HEK293 (cell line): ENCODE data around the gene NOLC1.

Source experiments
- GLIS1 ChIP-seq: fragments of 450-650 bp; formaldehyde crosslinking; IDR thresholded peaks from 2 replicates; pipeline ENCODE4 v1.5.1; 2016; ENCODE audit warnings: missing biosample characterization, missing genetic modification characterization
- GLIS2 ChIP-seq: fragments of 450-650 bp; formaldehyde crosslinking; IDR thresholded peaks from 2 replicates; pipeline ENCODE4 v1.5.1; 2016; ENCODE audit warnings: missing biosample characterization, missing genetic modification characterization
- KLF10 ChIP-seq: fragments of 450-650 bp; IDR thresholded peaks from 2 replicates; pipeline ENCODE4 v1.5.1; 2018; ENCODE audit warnings: missing biosample characterization, mild to moderate bottlenecking, missing genetic modification characterization
- SP7 ChIP-seq: fragments of 450-650 bp; formaldehyde crosslinking; IDR thresholded peaks from 2 replicates; pipeline ENCODE4 v1.5.1; 2016; ENCODE audit warnings: missing biosample characterization, missing genetic modification characterization
- TCF7L2 ChIP-seq: IDR thresholded peaks from 2 replicates; pipeline ENCODE4 v1.6.1; 2011; ENCODE audit warnings: low read depth, mild to moderate bottlenecking, inconsistent platforms, low read length, moderate library complexity, borderline replicate concordance
- ZBTB17 ChIP-seq: fragments of 450-650 bp; formaldehyde crosslinking; IDR thresholded peaks from 2 replicates; pipeline ENCODE4 v1.5.1; 2016; ENCODE audit warnings: missing biosample characterization, missing genetic modification characterization
- ZEB2 ChIP-seq: fragments of 450-650 bp; formaldehyde crosslinking; IDR thresholded peaks from 2 replicates; pipeline ENCODE4 v1.5.1; 2016; ENCODE audit warnings: missing biosample characterization, missing genetic modification characterization
- ZNF23 ChIP-seq: fragments of 450-650 bp; formaldehyde crosslinking; IDR thresholded peaks from 2 replicates; pipeline ENCODE4 v1.5.1; 2016; ENCODE audit warnings: missing biosample characterization, missing genetic modification characterization, borderline replicate concordance
- ZNF510 ChIP-seq: fragments of 450-650 bp; formaldehyde crosslinking; IDR thresholded peaks from 2 replicates; pipeline ENCODE4 v1.5.1; 2018; ENCODE audit warnings: mild to moderate bottlenecking, missing genetic modification characterization, missing biosample characterization; ENCODE audit not compliant: insufficient replicate concordance
- ZNF529 ChIP-seq: fragments of 450-650 bp; formaldehyde crosslinking; IDR thresholded peaks from 2 replicates; pipeline ENCODE4 v1.5.1; 2017; ENCODE audit warnings: missing genetic modification characterization, missing biosample characterization; ENCODE audit not compliant: insufficient replicate concordance
- ZNF571 ChIP-seq: fragments of 450-650 bp; formaldehyde crosslinking; IDR thresholded peaks from 2 replicates; pipeline ENCODE4 v1.5.0; 2017; ENCODE audit warnings: missing biosample characterization, missing genetic modification characterization
- ZNF585B ChIP-seq: fragments of 450-650 bp; formaldehyde crosslinking; IDR thresholded peaks from 2 replicates; pipeline ENCODE4 v1.5.1; 2016; ENCODE audit warnings: missing biosample characterization, missing genetic modification characterization
- ZNF621 ChIP-seq: fragments of 450-650 bp; formaldehyde crosslinking; IDR thresholded peaks from 2 replicates; pipeline ENCODE4 v1.5.1; 2017; ENCODE audit warnings: missing biosample characterization, missing genetic modification characterization
- ZNF677 ChIP-seq: fragments of 450-650 bp; IDR thresholded peaks from 2 replicates; pipeline ENCODE4 v1.5.0; 2018; ENCODE audit warnings: missing biosample characterization, mild to moderate bottlenecking, missing genetic modification characterization, moderate library complexity
- ZNF701 ChIP-seq: fragments of 450-650 bp; formaldehyde crosslinking; IDR thresholded peaks from 2 replicates; pipeline ENCODE4 v1.5.1; 2016; ENCODE audit warnings: missing biosample characterization, missing genetic modification characterization
- ZNF777 ChIP-seq: fragments of 450-650 bp; formaldehyde crosslinking; IDR thresholded peaks from 2 replicates; pipeline ENCODE4 v1.5.1; 2017; ENCODE audit warnings: missing biosample characterization, missing genetic modification characterization, borderline replicate concordance
- ZNF830 ChIP-seq: fragments of 450-650 bp; IDR thresholded peaks from 2 replicates; pipeline ENCODE4 v1.5.0; 2018; ENCODE audit warnings: missing biosample characterization, missing genetic modification characterization, low read depth, mild to moderate bottlenecking, moderate library complexity
- ZSCAN18 ChIP-seq: fragments of 450-650 bp; formaldehyde crosslinking; IDR thresholded peaks from 2 replicates; pipeline ENCODE4 v1.5.1; 2016; ENCODE audit warnings: missing biosample characterization, missing genetic modification characterization
- ZSCAN23 ChIP-seq: fragments of 450-650 bp; formaldehyde crosslinking; IDR thresholded peaks from 2 replicates; pipeline ENCODE4 v1.5.1; 2016; ENCODE audit warnings: missing biosample characterization, missing genetic modification characterization
- ZSCAN30 ChIP-seq: fragments of 450-650 bp; IDR thresholded peaks from 2 replicates; pipeline ENCODE4 v1.5.1; 2018; ENCODE audit warnings: missing biosample characterization, mild to moderate bottlenecking, missing genetic modification characterization, moderate library complexity
- ZSCAN5A ChIP-seq: fragments of 450-650 bp; formaldehyde crosslinking; IDR thresholded peaks from 2 replicates; pipeline ENCODE4 v1.5.1; 2016; ENCODE audit warnings: missing biosample characterization, missing genetic modification characterization
- TF ChIP-seq, protein P1 (sequence below): fragments of 450-650 bp; formaldehyde crosslinking; IDR thresholded peaks from 2 replicates; pipeline ENCODE4 v1.5.1; 2016; ENCODE audit warnings: missing biosample characterization, missing genetic modification characterization
- TF ChIP-seq, protein P2 (sequence below): fragments of 450-650 bp; formaldehyde crosslinking; IDR thresholded peaks from 2 replicates; pipeline ENCODE4 v1.5.1; 2017; ENCODE audit warnings: missing biosample characterization, missing genetic modification characterization
- TF ChIP-seq, protein P3 (sequence below): fragments of 450-650 bp; formaldehyde crosslinking; IDR thresholded peaks from 2 replicates; pipeline ENCODE4 v1.5.1; 2016; ENCODE audit warnings: missing biosample characterization, missing genetic modification characterization
- TF ChIP-seq, protein P4 (sequence below): fragments of 450-650 bp; formaldehyde crosslinking; IDR thresholded peaks from 2 replicates; pipeline ENCODE4 v1.5.1; 2016; ENCODE audit warnings: missing biosample characterization, missing genetic modification characterization
- TF ChIP-seq, protein P5 (sequence below): fragments of 450-650 bp; formaldehyde crosslinking; IDR thresholded peaks from 2 replicates; pipeline ENCODE4 v1.5.1; 2016; ENCODE audit warnings: missing biosample characterization, missing genetic modification characterization

Gene NOLC1

DNA sequence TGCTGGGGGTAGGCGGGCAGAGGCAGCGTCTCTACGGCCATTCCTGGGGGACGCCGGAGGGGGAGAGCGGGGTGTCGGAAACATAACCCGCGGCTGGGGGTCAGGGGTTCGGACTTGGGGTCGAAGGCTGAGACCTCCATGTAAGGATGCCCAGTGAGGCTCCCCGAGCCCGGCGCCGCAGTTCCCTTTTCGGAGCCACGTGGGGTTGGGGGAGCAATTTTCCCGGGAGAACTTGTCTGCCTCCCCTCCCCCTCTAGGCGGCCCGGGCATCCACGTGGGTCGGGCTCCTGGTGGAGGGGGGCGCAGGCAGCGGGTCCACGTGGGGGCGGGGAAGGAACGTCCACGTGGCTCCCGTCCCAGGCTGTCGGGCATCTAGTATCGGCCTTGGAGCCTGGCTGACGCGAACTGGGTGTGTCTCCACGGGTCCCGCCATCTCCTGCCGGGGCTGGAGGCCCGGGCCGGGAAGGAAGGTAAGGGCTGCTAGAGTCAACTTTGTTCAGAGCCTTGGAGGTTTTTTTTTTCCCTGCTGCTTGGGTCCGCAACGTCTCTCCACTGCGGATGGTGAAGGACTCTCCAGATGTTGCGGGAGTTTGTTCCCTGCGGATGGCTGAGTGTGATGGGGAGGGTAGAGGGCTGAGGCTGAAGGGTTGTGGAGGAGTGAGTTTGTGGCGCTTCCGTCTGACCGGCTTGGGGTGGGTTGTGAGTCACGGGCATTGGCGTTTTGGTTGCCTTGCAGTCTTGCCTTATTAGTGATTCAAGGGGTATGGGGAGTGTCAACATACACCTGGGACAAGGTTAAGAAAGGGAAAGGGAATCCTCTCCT is 18.6 kb upstream of the NOLC1 start (continued):
- TF ChIP-seq ZEB2 (tag by site-specific recombination) (no peak; the same call in 1 of the 2 replicates), ZNF677 (tag by site-specific recombination) (no peak), ZNF830 (no peak), ZNF510 (no peak), ZSCAN23 (tag by site-specific recombination) (no peak), ZNF621 (tag by site-specific recombination) (no peak), ZSCAN18 (tag by site-specific recombination) (0 out of 2 replicates have a peak, but pooled peaks have one; percentile 28), ZSCAN30 (tag by site-specific recombination) (peak; percentile 78), SP7 (tag by site-specific recombination) (peak; percentile 50; the same call in 1 of the 2 replicates), ZNF529 (tag by site-specific recombination) (no peak), ZNF777 (tag by site-specific recombination) (no peak), ZNF571 (no peak), ZNF23 (no peak), ZNF701 (tag by site-specific recombination) (no peak), ZSCAN5A (tag by site-specific recombination) (no peak), ZNF585B (no peak), ZBTB17 (tag by site-specific recombination) (peak; percentile 93), GLIS1 (peak; percentile 72), KLF10 (tag by site-specific recombination) (peak; percentile 87; the same call in 1 of the 2 replicates), GLIS2 (tag by site-specific recombination) (peak; percentile 92), TCF7L2 (no peak)
- TF ChIP-seq, protein P1, sequence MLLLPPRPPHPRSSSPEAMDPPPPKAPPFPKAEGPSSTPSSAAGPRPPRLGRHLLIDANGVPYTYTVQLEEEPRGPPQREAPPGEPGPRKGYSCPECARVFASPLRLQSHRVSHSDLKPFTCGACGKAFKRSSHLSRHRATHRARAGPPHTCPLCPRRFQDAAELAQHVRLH (tag by site-specific recombination) = peak; percentile 41; the same call in 1 of the 2 replicates
- TF ChIP-seq, protein P2, sequence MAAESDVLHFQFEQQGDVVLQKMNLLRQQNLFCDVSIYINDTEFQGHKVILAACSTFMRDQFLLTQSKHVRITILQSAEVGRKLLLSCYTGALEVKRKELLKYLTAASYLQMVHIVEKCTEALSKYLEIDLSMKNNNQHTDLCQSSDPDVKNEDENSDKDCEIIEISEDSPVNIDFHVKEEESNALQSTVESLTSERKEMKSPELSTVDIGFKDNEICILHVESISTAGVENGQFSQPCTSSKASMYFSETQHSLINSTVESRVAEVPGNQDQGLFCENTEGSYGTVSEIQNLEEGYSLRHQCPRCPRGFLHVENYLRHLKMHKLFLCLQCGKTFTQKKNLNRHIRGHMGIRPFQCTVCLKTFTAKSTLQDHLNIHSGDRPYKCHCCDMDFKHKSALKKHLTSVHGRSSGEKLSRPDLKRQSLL = 0 out of 2 replicates have a peak, but pooled peaks have one; percentile 4
- TF ChIP-seq, protein P3, sequence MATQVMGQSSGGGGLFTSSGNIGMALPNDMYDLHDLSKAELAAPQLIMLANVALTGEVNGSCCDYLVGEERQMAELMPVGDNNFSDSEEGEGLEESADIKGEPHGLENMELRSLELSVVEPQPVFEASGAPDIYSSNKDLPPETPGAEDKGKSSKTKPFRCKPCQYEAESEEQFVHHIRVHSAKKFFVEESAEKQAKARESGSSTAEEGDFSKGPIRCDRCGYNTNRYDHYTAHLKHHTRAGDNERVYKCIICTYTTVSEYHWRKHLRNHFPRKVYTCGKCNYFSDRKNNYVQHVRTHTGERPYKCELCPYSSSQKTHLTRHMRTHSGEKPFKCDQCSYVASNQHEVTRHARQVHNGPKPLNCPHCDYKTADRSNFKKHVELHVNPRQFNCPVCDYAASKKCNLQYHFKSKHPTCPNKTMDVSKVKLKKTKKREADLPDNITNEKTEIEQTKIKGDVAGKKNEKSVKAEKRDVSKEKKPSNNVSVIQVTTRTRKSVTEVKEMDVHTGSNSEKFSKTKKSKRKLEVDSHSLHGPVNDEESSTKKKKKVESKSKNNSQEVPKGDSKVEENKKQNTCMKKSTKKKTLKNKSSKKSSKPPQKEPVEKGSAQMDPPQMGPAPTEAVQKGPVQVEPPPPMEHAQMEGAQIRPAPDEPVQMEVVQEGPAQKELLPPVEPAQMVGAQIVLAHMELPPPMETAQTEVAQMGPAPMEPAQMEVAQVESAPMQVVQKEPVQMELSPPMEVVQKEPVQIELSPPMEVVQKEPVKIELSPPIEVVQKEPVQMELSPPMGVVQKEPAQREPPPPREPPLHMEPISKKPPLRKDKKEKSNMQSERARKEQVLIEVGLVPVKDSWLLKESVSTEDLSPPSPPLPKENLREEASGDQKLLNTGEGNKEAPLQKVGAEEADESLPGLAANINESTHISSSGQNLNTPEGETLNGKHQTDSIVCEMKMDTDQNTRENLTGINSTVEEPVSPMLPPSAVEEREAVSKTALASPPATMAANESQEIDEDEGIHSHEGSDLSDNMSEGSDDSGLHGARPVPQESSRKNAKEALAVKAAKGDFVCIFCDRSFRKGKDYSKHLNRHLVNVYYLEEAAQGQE (tag by site-specific recombination) = 0 out of 2 replicates have a peak, but pooled peaks have one; percentile 15
- TF ChIP-seq, protein P4, sequence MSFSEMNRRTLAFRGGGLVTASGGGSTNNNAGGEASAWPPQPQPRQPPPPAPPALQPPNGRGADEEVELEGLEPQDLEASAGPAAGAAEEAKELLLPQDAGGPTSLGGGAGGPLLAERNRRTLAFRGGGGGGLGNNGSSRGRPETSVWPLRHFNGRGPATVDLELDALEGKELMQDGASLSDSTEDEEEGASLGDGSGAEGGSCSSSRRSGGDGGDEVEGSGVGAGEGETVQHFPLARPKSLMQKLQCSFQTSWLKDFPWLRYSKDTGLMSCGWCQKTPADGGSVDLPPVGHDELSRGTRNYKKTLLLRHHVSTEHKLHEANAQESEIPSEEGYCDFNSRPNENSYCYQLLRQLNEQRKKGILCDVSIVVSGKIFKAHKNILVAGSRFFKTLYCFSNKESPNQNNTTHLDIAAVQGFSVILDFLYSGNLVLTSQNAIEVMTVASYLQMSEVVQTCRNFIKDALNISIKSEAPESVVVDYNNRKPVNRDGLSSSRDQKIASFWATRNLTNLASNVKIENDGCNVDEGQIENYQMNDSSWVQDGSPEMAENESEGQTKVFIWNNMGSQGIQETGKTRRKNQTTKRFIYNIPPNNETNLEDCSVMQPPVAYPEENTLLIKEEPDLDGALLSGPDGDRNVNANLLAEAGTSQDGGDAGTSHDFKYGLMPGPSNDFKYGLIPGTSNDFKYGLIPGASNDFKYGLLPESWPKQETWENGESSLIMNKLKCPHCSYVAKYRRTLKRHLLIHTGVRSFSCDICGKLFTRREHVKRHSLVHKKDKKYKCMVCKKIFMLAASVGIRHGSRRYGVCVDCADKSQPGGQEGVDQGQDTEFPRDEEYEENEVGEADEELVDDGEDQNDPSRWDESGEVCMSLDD = peak; percentile 73
- TF ChIP-seq, protein P5, sequence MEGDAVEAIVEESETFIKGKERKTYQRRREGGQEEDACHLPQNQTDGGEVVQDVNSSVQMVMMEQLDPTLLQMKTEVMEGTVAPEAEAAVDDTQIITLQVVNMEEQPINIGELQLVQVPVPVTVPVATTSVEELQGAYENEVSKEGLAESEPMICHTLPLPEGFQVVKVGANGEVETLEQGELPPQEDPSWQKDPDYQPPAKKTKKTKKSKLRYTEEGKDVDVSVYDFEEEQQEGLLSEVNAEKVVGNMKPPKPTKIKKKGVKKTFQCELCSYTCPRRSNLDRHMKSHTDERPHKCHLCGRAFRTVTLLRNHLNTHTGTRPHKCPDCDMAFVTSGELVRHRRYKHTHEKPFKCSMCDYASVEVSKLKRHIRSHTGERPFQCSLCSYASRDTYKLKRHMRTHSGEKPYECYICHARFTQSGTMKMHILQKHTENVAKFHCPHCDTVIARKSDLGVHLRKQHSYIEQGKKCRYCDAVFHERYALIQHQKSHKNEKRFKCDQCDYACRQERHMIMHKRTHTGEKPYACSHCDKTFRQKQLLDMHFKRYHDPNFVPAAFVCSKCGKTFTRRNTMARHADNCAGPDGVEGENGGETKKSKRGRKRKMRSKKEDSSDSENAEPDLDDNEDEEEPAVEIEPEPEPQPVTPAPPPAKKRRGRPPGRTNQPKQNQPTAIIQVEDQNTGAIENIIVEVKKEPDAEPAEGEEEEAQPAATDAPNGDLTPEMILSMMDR (tag by site-specific recombination) = no peak
